CD4-positive, CD25-positive, alpha-beta regulatory T cell (primary cell): Measurements from ENCODE around the gene ANKRD11. TPM values are rescaled to one million over a fixed set of nuclear protein-coding genes. Genes with fewer than 3 reads are reported as not detected.

Experiments used
- ATAC-seq, 2 donors: fragments of 150-1000 bp; cut with Tn5 transposase; one replicate each; pipeline ENCODE4 v1.10.0; 2021; ENCODE audit warnings: low read depth in 2 of 2, moderate number of reproducible peaks in 2 of 2, moderate library complexity in 1 of 2
- DNase-seq, 3 donors: peaks; one replicate each; pipeline versions ENCODE4 v3.0.0 to v3.0.0-alpha.2; 2012 to 2022; ENCODE audit warnings: mixed read lengths in 1 of 3
- H3K27ac ChIP-seq: one replicate; pipeline ENCODE4 v1.7.0; 2013; ENCODE audit warnings: mild to moderate bottlenecking, low read length; ENCODE audit not compliant: insufficient read depth, poor library complexity, severe bottlenecking
- H3K27me3 ChIP-seq: one replicate; pipeline ENCODE4 v1.7.0; 2013; ENCODE audit warnings: low read length; ENCODE audit not compliant: control insufficient read depth, insufficient read depth
- H3K36me3 ChIP-seq: one replicate; pipeline ENCODE4 v1.7.0; 2013; ENCODE audit warnings: mild to moderate bottlenecking, low read length, moderate library complexity; ENCODE audit not compliant: control insufficient read depth, insufficient read depth
- H3K4me1 ChIP-seq: 2 replicates; pipeline ENCODE4 v1.7.0; 2013; ENCODE audit warnings: mild to moderate bottlenecking, low read length; ENCODE audit not compliant: insufficient read depth, control insufficient read depth, poor library complexity, severe bottlenecking
- H3K4me3 ChIP-seq: one replicate; pipeline ENCODE4 v1.7.0; 2013; ENCODE audit warnings: low read depth, mild to moderate bottlenecking, low read length, moderate library complexity
- H3K9me3 ChIP-seq, 2 experiments: 1 replicate in 1 of 2; 2 replicates in 1 of 2; pipeline ENCODE4 v1.7.0; 2013; ENCODE audit warnings: low read length in 2 of 2, mild to moderate bottlenecking in 1 of 2, moderate library complexity in 1 of 2; ENCODE audit not compliant: control insufficient read depth in 2 of 2
- H3K27ac Mint-ChIP-seq, 3 donors: one replicate each; pipeline ENCODE4 v1.8.0; 2020 to 2022; ENCODE audit warnings: mild to moderate bottlenecking in 3 of 3, mixed read lengths in 3 of 3, moderate library complexity in 2 of 3
- H3K27me3 Mint-ChIP-seq: one replicate; pipeline ENCODE4 v1.8.0; 2022; ENCODE audit warnings: mild to moderate bottlenecking, mixed read lengths
- H3K36me3 Mint-ChIP-seq: one replicate; pipeline ENCODE4 v1.8.0; 2020; ENCODE audit warnings: mixed read lengths
- H3K4me1 Mint-ChIP-seq, 4 donors: one replicate each; pipeline ENCODE4 v1.8.0; 2020 to 2022; ENCODE audit warnings: mixed read lengths in 4 of 4, mild to moderate bottlenecking in 1 of 4
- H3K4me3 Mint-ChIP-seq, 4 donors: one replicate each; pipeline ENCODE4 v1.8.0; 2020 to 2022; ENCODE audit warnings: mild to moderate bottlenecking in 4 of 4, mixed read lengths in 4 of 4, moderate library complexity in 3 of 4
- H3K9me3 Mint-ChIP-seq, 7 donors: one replicate each; pipeline ENCODE4 v1.8.0; 2020 to 2022; ENCODE audit warnings: mixed read lengths in 7 of 7, mild to moderate bottlenecking in 3 of 7, moderate library complexity in 2 of 7
- polyA plus RNA-seq, 4 donors: library from polyadenylated mRNA; unstranded; fragments of 300-500 nt; fragmentation: Illumina TruSeq; gene quantifications; one replicate each; pipeline ENCODE4 v1.2.3, GENCODE V29; 2021
- total RNA-seq: library from RNA; stranded (reverse); gene quantifications from one replicate; pipeline ENCODE4 v1.2.3, GENCODE V29; 2022

The ANKRD11 gene
- total and polyA plus RNA-seq, 5 donors from 2014 or later = 8.7 to 323 (median 18.6) TPM

DNA sequence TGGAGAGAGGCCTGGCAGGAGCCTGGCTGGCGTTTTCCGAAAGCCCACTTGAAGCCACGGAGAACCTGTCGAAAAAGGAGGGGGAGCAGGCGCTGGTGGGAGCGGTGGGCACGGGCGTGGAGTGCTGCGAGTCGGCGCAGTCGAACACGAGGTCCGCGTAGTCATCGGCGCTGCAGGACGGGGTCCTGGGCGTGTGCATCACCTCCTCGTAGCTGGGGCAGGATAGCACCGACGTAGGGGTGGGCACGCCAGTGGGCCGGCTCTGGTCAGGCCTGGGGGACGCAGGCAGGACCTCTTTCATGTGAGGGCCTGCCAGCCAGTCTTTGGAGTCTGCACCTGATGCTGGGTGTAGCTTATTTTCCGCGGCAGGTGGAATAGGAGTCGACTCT lies 209.2 kb downstream of the ANKRD11 start:
- DNase-seq (no peak), ATAC-seq (no peak)
- no peaks in the 10 kb centered on the region for H3K9me3 Mint-ChIP-seq
- H3K36me3 Mint-ChIP-seq = peaks cover 9% of the 10 kb centered on the region
- Histone ChIP-seq H3K36me3 (peaks cover 62% of the 10 kb centered on the region), H3K4me3 (no peak overlapping the region), H3K4me1 (no peaks in the 10 kb centered on the region), H3K27me3 (no peaks in the 10 kb centered on the region), H3K9me3 (no peaks in the 10 kb centered on the region), H3K27ac (no peak overlapping the region)
- no peaks in the 10 kb centered on the region for H3K27me3 Mint-ChIP-seq
- peaks cover 0 to under 1% (median 0%) of the 10 kb centered on the region in 4 donors for H3K4me1 Mint-ChIP-seq
- H3K27ac Mint-ChIP-seq = no peak overlapping the region
- H3K4me3 Mint-ChIP-seq = no peak overlapping the region

DNA sequence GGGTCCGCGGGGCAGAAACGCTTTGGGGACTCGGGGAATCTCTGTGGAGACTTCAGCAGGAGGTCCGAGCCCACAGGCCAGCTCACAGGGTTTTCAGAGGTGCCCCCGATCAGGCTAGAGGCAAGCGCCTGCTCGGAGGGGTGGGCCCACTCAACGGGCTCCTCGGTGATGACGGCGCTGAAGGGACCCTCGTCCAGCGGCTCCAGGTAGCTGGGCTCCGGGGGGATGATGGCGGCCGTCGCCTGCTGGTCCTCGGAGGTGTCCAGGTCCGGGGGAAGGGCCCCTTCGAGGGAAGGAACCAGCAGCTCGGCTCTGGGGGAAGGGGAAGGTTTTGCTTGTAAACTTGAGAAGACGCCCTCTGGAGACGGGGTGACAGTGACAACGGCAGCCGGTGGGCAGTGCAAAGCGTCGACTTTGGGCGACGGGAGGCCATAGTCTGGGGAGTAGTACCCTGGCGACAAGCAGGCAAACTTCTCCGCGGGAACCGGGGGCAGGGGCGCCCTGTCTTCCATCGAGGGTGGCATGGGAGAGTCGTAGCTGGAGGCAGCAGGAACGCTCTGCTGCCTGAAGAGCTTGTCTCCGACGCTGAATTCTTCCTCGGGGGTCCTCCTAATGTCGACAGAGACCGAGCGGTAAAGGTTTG lies 209.7 kb downstream of the ANKRD11 start:
- DNase-seq (no peak), ATAC-seq (no peak)
- Mint-ChIP-seq H3K4me3 (no peak overlapping the region), H3K4me1 (peaks cover 0 to 2% (median 0%) of the 10 kb centered on the region in 4 donors), H3K36me3 (peaks cover 9% of the 10 kb centered on the region), H3K9me3 (no peaks in the 10 kb centered on the region), H3K27me3 (no peaks in the 10 kb centered on the region), H3K27ac (no peak overlapping the region)
- Histone ChIP-seq H3K4me1 (no peaks in the 10 kb centered on the region), H3K4me3 (no peak overlapping the region), H3K36me3 (peaks cover 61% of the 10 kb centered on the region), H3K27me3 (no peaks in the 10 kb centered on the region), H3K9me3 (no peaks in the 10 kb centered on the region), H3K27ac (no peak overlapping the region)

DNA sequence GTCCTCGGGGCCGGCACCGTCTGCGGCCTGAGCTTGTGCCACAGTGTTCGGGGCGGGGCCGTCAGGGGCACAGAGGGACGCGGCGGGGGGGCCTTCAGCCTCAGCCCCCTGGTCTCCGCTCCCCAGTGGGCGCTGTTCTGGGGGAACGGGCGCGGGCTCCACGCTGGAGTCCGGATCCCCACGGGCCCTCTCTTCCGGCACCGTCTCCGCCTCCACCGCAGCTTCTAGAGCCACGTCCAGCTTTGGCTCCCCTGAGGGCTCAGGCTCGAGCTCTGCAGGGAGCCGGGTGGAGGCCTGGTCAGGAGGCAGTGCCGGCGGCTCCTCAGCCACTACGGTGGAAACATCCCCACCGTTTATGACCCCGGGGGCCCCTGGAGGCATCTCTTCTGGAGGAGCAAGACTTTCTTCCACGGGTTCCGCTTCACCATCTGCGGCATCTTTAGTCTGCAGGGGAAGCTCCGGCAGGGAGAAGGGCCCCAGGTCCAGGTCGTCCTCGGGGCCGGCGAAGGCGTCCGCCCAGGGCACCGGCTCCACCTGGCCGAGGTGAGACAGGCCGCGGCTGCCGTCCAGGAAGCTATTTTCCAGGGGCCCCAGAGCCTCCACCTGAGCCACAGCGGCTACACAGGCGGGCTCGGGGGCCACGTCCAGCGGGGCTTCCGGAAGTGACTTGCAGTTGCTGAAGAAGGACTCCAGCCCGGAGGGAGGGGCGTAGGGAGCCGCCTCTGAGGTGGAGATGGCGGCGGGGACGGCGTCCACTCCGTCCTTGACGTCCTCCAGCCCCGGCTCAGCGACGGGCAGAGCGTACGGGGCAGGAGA lies 210.5 kb downstream of the ANKRD11 start:
- ATAC-seq = no peak
- DNase-seq = no peak

DNA sequence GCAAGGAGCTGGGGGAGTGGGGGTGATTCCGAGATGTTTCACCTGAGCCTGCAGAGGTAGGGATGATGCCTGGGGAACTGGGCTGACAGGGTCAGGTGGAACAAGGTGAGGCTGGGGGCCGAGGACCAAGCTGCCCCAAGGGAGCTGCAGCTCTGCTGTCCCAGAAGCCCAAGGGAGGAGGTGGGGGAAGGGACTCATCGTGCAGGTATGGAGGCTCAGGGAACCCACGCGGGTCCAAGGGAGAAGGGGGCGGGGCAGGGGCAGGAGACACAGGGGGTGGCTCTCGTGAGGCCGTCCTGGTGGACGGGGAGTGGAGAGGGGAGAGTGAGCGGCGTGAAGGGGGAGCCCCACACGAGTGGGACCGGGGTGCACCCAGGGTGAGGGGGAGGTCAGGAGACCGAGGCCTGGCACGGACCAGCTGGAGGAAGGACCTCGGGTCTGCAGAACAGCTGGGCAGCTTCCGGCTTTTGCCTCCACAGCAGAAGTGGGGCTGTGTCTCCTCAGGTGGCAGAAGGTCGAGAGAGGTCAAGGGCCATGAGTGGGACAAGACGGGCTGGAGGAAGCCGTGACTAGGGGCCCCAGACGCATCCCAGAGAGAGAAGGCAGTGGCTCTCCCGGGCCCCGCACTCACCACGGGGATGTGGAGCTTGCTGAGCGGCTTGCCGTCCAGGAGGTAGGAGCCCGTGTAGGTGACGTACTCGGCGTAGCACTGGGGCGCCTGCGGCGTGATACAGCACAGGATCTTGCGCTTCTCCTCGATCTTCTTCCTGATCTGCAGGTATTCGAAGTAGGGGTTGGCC lies 211.7 kb downstream of the ANKRD11 start:
- Histone ChIP-seq H3K4me1 (no peaks in the 10 kb centered on the region), H3K9me3 (no peaks in the 10 kb centered on the region), H3K36me3 (peaks cover 62% of the 10 kb centered on the region), H3K27me3 (no peaks in the 10 kb centered on the region), H3K4me3 (no peak overlapping the region), H3K27ac (no peak overlapping the region)
- Mint-ChIP-seq H3K36me3 (peaks cover 11% of the 10 kb centered on the region), H3K27me3 (no peaks in the 10 kb centered on the region), H3K4me3 (no peak overlapping the region), H3K27ac (peak overlapping the region in 1 of 3 donors; percentile 9), H3K9me3 (no peaks in the 10 kb centered on the region), H3K4me1 (peaks cover 0 to 4% (median 0%) of the 10 kb centered on the region in 4 donors)
- DNase-seq (no peak), ATAC-seq (no peak)

More for the DNA sequence above, 210.5 kb downstream of the ANKRD11 start:
- H3K4me1 ChIP-seq = no peaks in the 10 kb centered on the region
- no peaks in the 10 kb centered on the region for H3K27me3 ChIP-seq
- peaks cover 61% of the 10 kb centered on the region for H3K36me3 ChIP-seq
- no peaks in the 10 kb centered on the region for H3K9me3 Mint-ChIP-seq
- H3K27ac Mint-ChIP-seq = no peak overlapping the region
- H3K4me3 ChIP-seq = no peak overlapping the region
- peaks cover 0 to 2% (median 0%) of the 10 kb centered on the region in 4 donors for H3K4me1 Mint-ChIP-seq
- H3K36me3 Mint-ChIP-seq = peaks cover 9% of the 10 kb centered on the region
- no peak overlapping the region for H3K27ac ChIP-seq
- no peak overlapping the region for H3K4me3 Mint-ChIP-seq
- H3K27me3 Mint-ChIP-seq = no peaks in the 10 kb centered on the region
- H3K9me3 ChIP-seq = no peaks in the 10 kb centered on the region

DNA sequence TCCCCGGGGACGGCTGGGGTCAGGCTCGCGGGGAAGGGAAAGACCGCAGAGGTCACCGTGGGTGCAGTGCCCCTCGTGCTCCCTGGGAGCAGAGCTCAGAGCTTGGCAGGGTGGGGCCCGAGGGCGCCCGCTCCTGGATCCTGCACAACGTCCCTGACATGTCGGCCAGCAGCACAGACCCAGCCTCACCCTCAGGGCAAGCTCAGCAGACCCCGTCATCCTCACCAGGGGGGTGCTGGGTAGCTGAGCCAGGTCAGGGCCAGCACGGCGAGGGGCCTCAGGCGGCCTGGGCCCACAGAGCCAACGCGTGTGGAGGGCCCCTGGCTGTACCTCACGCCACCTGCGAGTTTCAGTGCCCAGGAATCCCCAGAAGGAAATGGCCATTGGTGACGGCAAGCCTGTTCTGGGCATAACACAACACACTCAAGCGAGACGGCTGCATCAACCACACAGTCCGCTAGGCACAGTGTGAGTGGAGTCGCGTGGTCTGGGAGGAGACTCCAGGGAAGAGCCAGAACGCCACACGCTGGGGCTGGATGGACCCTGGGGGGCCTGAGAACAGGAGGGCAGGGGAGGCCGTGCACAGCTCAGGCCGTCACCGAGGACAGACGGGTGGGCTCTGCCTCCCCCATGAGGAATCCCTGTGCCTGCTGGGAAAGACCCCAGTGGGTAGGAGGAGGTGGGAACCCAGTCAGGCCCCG lies 212.6 kb downstream of the ANKRD11 start:
- H3K4me1 ChIP-seq = no peaks in the 10 kb centered on the region
- Mint-ChIP-seq H3K36me3 (peaks cover 19% of the 10 kb centered on the region), H3K4me1 (peaks cover 0 to 4% (median under 1%) of the 10 kb centered on the region in 4 donors), H3K9me3 (no peaks in the 10 kb centered on the region), H3K27ac (no peak overlapping the region), H3K4me3 (peak overlapping the region in 1 of 4 donors; percentile 43), H3K27me3 (no peaks in the 10 kb centered on the region)
- H3K36me3 ChIP-seq = peaks cover 63% of the 10 kb centered on the region
- H3K27me3 ChIP-seq = no peaks in the 10 kb centered on the region
- no peaks in the 10 kb centered on the region for H3K9me3 ChIP-seq
- H3K27ac ChIP-seq = no peak overlapping the region
- H3K4me3 ChIP-seq = no peak overlapping the region
- ATAC-seq (no peak), DNase-seq (no peak)

DNA sequence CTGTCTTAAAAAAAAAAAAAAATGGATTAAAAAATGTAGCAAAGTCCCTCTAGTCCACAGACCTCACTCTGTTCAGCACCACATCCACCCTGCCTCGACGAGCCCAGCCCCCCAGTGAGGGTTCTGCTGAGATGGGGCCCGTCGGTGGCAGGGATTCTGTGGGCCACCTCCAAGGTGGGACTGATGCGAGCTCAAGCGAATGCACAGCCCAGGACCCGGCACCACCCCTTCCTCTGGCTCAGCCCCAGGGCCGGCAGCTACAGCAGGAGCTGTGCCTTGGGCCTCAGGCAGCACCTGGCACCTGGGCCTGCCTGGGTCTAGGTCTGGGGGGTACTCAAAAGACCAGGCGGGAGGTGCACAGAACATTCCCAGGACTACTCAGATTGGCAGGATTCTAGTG lies 213.3 kb downstream of the ANKRD11 start:
- Histone ChIP-seq H3K4me3 (no peak overlapping the region), H3K27me3 (no peaks in the 10 kb centered on the region), H3K4me1 (no peaks in the 10 kb centered on the region), H3K9me3 (no peaks in the 10 kb centered on the region), H3K27ac (no peak overlapping the region), H3K36me3 (peaks cover 63% of the 10 kb centered on the region)
- H3K4me1 Mint-ChIP-seq = peaks cover 0 to 4% (median under 1%) of the 10 kb centered on the region in 4 donors
- H3K27me3 Mint-ChIP-seq = no peaks in the 10 kb centered on the region
- no peak for ATAC-seq
- DNase-seq = no peak
- peak overlapping the region in 1 of 3 donors; percentile 69 for H3K27ac Mint-ChIP-seq
- H3K36me3 Mint-ChIP-seq = peaks cover 24% of the 10 kb centered on the region
- no peak overlapping the region for H3K4me3 Mint-ChIP-seq
- no peaks in the 10 kb centered on the region for H3K9me3 Mint-ChIP-seq
